ENCODE measurements around the gene ALDH3A2.
"Not testable (repeated sequence)": the region's sequence is repeated elsewhere in the genome, so short reads cannot be mapped to it uniquely, and the experiment has no call there.

ALDH3A2 gene

DNA sequence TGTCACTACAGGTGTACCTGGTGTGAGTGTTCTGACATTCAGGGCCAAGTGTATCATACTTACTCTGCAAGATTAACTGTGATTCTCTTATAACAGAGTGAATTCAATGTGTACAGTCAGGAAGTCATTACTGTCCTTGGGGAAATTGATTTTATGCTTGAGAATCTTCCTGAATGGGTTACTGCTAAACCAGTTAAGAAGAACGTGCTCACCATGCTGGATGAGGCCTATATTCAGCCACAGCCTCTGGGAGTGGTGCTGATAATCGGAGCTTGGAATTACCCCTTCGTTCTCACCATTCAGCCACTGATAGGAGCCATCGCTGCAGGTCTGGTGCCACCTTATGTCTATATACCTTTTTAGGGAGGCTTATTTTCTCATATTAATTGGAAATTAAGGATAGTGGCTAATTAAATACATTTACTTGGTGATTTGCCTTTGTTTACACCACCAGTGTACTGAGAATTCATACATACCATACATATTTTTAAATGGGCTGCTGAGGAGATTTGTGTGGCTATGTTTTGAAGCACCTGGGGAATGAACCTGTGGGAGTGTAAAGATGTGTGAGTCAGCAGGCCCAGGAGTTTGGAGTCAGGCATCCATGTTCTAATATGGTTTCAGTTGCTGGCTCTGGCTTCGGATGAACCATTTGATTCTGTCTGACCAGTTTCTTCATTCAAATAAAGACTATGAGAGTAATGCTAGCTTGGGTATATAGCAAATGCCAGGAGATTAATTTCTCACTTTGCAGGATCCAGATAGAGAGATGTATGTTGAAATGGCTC, 3.1 kb downstream of the ALDH3A2 start:
- no peak for DNase-seq

DNA sequence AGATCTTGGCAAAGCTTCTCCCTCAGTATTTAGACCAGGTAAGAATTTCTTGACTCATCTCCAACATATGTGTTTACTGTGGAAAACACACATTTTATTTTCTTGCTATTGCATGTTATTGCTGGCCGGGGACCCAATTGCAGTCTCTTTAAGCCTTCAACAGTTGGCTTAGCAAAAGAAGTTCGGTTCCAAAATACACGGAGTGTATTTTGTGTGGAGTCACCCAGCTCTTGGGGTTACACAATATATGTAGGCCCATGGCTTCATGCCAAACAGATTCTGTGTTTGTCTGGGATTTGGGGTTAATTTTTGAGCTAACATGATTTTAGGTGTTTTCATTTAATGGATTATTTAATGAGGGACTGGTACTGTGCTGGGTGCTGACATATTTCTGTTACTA, 4.0 kb downstream of the ALDH3A2 start:
- no peak for DNase-seq

DNA sequence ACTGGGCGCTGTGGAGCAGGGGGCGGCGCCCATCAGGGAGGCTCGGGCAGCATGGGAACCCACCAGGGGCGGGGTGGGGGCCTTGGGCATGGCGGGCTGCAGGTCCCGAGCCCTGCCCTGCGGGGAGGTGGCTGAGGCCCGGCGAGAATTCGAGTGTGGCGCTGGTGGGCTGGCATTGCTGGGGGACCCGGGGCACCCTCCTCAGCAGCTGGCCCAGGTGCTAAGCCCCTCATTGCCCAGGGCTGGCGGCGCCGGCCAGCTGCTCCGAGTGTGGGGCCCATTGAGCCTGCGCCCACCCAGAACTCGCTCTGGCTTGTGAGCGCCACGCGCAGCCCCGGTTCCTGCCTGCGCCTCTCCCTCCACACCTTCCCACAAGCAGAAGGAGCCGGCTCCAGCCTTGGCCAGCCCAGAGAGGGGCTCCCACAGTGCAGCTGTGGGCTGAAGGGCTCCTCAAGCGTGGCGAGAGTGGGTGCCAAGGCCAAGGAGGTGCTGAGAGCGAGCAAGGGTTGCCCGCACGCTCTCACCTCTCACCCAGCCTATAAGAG, 5.9 kb downstream of the ALDH3A2 start:
- DNase-seq = no peak

DNA sequence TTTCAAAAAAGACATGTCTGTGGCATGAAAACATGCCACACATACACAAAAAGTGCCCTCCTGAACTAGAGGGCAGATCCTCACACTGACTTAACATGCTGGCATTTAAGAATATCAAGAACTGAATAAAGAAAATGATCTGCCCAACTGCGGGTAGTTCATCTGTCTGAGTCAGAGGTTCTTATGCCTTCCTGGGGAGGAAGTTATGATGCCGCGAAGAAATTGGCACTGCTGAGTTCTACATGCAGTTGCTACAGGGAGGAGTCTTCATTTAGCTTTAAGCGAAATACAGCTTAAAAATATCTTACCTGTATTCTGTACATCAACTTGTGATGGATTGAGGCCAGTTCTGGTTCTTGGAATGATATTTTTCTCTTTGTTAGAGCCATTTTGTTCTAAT, 6.3 kb downstream of the ALDH3A2 start:
- DNase-seq = no peak

DNA sequence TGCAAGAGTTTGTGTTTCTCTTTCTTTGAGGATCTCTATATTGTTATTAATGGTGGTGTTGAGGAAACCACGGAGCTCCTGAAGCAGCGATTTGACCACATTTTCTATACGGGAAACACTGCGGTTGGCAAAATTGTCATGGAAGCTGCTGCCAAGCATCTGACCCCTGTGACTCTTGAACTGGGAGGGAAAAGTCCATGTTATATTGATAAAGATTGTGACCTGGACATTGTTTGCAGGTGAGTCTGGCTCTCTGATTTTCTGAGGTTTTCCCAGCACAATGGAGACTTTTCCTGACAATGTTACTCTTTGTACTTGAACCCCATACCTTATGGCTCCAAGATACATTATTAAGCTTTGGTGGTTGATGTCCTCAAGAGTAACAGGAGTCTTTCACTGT, 7.8 kb downstream of the ALDH3A2 start:
- no peak for DNase-seq

DNA sequence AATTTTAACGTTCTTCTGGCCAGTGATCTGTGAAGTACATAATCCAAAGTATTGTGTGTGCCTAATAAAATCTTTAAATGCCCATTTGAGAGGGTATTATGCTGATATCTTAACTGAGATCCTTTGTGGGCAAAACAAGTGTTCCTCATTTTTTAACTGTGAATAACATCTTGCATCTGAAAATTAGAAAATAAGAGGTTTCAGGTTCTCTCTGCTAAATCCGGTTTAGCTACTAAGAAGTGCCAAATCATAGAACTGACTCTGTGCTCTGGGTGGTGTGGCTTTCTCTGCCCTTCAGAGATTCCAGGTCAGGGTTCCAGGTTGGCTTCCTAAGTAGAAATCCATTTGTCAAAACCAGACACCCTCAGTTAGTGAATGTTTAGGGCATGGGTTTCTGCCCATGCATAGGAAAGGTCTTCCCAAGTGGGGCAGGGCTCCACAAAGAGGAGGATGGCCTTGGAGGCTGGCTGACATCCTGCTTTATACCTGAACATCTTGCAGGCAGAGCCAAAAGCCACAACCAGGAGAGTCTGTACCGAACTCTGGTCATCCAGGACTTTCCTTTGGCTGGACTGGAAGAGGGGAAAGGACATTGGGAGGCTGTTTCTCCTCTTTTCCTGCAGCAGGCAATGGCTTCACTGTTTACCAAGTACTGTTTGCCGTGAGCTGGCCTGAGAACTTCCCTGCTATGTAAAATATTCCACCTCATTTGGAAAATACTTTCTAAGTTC, 8.5 kb downstream of the ALDH3A2 start:
- no peak for DNase-seq

DNA sequence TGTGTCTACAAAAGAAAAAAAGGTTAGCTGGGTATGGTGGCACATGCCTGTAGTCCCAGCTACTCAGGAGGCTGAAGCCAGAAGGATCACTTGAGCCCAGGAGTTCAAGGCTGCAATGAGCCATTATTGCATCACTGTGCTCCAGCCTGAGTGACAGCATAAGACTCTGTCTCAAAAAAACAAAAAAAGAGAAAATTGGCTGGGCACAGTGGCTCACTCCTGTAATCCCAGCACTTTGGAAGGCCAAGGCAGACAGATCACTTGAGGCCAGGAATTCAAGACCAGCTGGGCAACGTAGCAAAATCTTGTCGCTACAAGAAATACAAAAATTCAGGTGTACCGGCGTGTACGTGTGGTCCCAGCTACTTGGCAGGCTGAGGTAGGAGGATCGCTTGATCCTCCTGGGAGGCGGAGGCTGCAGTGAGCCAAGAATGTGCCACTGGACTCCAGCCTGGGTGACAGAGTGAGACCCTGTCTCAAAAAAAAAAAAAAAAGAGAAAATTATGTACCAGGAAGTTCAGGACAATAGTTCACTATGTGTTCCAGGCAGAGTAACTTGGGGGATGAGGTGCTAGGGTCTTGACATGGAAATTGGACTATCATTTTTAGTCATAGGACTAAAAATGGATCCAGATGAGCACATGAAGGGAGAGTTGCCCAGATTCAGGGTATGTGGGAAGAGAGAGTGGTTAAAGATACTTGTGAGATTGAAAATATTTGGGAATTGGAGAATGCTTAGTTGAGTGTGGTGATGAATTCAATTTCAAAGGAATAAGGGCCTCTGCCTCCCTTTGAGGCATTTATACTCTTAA, 11.0 kb downstream of the ALDH3A2 start:
- DNase-seq = no peak

DNA sequence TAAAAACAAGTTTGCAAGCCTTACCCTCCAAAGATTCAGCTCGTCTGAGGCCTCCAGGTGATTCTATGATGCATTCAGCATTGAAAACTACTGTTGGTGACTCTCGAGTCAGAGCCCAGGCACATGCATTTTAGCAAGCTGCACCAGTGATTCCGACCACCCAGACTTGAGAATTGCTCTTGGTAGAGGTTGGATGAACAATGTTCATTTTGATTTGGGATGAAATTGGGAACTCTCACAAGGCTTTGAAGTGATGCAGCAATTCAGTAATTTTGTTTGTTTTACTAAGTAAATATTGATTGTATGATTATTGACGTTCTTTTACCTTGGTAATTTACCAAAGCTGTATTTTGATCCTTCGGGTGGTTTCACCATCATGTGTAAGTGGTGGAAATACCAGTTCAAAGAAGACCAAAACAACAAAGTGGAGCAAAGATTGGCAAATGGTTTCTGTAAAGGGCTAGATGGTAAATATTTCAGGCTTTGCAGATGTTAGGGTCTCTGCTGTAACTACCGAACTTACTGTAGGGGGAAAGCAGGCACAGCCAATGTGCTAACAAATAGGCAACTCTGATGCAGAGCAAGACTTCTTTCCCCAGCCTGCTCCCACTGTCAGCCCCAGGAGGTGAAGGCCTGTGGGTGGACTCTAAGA, 11.8 kb downstream of the ALDH3A2 start:
- no peak for DNase-seq

DNA sequence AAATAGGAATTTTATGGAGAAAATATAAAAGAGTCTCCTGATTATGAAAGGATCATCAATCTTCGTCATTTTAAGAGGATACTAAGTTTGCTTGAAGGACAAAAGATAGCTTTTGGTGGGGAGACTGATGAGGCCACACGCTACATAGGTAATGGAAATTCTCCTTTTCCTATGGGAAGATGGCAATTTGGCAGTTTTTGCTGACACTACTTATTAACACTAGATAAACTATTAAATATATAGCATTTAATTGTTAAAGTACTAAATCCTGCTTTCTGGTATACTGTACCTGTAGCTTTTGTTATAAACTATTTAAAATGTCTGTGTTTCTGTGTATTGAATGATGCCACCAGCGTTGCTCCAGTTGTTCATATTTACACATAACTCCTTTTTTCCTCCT, 12.6 kb downstream of the ALDH3A2 start:
- no peak for DNase-seq

DNA sequence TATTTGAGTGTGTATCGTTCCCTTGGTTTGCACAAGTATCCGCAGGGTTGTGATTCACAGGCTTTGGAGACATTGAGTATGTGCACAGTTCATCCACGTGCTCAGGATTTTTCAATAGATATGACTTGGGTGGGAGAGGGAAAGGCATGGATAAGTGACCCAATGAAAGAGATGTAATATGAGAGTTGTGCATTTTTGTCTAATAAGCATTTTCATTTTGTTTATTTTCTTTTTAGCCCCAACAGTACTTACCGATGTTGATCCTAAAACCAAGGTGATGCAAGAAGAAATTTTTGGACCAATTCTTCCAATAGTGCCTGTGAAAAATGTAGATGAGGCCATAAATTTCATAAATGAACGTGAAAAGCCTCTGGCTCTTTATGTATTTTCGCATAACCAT, 14.5 kb downstream of the ALDH3A2 start:
- no peak for DNase-seq

DNA sequence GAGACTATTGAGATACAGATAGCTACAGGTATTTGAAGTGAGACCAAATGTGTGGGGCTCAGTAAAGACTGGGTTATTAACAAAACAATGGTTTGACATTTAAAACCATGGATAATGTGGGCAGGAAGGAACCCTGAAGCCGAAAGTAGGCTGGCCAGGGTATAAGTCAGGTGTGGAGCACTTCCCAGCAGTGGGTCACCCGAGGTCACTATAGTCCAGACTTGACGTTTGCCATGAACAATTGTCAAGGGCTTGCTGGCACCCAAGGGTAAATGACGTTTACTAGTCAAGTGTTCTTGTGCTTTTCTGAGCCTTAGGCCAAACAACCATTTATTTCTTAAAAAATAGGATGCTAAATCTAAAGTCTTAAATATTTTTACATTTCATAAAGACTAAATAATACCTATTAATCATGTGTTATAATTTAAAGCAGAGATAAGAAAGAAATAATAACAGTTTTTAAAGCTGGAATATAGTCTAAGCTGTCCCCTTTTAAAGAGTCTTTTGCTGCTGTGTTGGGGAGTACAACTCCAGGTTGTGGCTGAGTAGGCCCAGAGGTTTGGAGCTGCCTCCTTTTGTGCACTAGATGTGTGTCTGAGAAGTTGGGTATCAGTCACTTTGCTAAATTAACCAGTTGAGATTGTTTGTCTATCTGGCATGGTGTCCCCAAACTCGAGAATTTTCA, 15.7 kb downstream of the ALDH3A2 start:
- no peak for DNase-seq

DNA sequence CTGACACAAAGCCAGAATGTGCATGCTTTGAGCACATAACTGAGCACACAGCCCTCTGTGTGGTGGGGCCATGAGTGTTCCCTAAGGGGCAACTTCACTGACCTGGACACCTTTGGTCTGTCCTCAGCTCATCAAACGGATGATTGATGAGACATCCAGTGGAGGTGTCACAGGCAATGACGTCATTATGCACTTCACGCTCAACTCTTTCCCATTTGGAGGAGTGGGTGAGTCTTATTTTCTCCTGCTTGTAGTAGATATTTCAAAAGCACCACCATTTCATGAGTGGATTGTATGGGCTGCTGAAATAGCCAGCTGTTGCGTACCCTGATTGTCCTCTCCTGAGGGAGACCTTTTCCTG, 16.2 kb downstream of the ALDH3A2 start:
- no peak for DNase-seq

DNA sequence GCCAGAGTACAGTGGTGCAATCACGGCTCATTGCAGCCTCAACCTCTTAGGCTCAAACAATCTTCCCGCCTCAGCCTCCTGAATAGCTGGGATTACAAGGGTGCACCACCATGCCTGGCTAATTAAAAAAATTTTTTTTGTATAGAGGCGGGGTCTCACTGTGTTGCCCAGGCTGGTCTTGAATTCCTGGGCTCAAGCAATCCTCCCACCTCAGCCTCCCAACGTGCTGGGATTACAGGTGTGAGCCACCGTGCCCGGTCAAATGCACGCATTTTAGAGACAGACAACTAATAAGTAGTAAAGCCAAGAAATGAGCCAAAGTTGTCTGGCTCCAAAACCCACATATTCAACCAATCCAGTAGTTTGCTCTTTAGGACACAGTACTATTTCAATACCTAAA, 21.1 kb downstream of the ALDH3A2 start:
- DNase-seq = not testable (repeated sequence)

DNA sequence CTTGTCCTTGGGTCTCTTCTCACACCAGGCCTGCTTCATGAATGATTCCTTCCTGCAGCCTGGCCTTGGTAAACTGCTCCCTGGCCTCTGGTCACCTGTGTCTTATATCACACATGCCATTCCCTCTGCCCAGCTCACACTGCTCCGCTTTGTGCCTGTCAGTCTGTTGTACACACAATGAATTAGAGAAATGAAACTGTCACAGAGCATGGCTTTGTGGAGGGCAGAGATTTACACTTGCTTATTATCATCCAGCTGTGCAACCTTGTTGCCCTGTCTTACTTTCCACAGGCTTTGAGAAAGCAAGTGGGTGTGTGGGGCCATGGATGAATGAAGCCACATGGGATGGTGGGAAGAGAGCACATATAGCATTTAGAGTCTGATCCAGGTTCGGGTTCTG, 22.4 kb downstream of the ALDH3A2 start:
- no peak for DNase-seq

DNA sequence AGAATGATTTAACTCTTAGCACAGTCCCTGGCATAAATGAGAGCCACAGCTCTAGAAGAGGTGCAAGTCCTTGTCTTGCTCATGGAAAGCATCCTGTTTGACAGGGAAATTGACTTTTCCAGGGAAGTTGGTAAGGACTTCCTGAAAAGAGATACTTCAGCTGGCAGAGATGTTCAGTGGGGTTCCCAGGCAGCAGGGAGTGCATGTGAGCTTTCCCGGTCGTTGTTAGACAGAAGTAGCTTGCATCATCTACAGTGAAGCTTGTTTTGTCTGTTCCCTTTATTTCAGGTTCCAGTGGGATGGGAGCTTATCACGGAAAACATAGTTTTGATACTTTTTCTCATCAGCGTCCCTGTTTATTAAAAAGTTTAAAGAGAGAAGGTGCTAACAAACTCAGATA, 22.9 kb downstream of the ALDH3A2 start:
- DNase-seq = no peak

DNA sequence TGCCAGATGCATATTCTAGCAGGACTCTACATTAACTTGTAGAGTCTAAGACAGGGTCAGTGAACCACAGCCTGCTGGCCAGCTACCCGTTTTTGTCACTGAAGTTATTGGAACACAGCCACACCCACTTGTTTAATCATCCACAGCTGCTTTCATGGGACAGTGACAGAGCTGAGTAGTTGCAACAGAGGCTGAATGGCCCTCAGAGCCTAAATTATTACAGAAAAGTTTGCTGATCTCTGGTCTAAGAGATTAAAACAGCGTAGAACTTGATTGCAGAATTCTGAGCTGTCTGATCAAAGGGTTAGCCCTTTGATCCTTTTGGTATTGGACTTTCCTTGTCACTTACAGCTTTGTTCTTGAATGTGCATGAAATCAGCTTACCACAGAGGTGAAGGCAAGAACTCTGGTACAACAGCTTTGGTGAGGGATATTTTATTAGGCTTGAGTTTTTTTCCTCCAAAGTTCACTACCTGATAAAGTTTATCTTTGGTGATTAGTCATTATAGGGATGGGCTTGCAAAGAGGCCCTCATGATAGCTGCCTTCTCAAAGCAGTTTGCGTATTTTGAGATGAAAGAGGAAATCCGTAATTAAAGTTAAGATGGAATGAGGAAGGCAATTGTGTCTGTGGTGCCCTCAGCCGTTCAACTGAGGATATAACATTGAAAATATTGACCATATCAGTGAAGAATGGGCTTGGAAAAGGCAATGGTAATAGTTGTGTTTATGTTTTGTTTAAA, 23.6 kb downstream of the ALDH3A2 start:
- no peak for DNase-seq

DNA sequence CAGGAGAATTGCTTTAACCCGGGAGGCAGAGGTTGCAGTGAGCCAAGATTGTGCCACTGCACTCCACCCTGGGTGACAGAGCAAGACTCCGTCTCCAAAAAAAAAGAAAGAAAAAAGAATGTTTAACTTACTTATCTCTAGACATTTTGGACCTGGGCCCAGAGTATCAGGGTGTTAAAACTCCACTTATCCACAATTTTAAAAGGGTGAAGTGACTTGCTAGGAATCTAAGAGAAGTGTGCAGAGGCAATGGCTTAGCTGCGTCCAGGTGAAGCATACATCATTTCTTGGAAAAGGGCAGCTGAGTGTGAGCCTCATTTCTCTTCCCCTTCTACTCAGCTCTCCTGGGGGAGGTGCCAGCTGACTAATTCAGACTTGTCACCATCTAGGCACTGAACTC, 25.1 kb downstream of the ALDH3A2 start:
- no peak for DNase-seq

DNA sequence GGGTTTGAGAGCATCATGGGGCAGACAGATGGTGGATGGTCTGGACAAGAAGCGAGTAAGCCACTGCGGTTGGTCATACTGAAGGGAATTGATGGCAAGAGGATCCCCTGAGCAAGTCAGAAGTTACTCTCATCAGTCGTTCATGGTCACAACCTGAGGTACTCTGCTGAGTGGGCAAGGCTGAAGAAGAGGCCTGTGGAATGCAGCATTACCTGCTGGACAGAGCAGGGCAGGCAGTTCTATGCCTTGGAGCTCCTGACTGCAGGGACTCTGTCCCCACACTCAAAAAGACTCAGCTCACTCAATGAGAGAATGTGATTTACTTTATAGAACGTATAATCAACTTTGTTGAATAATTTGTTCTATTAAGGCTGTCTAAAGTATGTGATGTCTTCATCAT, 28.3 kb downstream of the ALDH3A2 start:
- DNase-seq = no peak

DNA sequence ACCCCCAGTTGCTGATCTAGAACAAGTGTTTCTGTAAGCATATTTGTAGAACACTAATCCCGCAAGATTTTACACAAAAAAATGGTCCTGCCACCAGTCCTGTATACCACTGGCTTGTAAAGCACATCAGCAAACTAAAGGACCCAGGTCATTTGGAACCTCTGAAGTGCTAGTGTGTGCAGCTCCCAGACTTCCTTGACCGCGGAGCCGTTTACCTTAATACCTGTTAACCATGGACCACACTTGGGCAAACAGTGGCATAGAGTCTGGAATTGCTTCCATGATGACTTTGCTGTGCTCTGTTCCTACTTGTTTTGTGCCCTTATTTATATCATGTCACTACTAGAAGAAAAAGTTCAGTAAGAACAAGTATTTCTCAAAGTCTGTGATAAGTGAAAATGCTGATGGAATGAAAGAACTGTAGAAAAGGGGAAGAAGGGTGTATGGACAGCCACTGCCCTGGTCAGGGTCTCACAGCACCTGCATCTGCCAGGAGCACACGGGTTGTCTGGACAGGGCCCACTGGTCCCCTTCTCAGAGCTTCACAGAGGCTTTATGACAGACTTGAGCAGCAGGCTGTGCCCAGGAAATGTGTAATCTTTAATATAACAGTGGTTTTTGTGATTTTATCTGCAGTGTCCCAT, 29.3 kb downstream of the ALDH3A2 start:
- DNase-seq = no peak

DNA sequence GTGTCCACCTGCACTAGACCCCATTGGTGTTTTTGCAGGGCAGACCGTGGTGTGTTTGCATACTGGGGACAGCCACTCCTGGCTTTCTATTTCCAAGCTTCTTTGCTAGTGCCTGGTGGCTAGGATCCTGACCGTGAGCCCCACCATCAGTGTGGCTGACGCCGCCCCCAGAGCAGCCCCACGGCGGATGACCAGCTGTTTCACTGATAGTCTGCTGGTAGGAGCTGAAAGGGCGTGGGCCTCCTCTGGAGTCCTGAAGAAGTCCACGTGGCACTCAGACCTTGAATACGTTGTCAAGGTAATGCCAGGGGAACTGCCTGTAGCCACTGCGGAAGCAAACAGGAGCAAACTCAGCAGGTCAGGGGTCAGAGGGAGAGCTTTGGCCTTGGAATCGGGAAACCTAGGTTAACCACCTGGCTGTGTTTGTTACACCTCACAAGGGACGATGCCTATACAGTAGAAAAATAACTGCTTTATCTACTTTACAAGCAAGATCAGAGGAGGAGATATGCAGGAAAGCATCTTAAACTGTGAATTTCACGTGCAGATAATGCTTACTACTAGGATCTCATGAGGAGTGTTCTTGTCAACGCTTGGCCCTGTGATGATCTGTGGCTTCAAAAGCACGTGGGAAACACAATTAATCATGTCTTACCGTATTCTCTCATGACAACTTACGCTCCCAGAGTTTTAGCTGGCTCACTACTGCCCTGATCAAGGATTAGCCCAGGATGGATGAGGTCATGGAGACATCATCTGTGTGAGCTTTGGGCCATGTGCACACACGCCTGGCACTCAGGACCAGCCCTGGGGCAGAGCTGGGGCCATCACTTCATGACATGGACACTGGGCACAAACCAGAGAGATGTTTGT, 30.3 kb downstream of the ALDH3A2 start:
- no peak for DNase-seq

Measured in fibroblast of upper back skin (primary cell).